ENCODE data around the gene KIAA1217.

KIAA1217 gene

GRCh38 chr10:24427678-24428409 is 218.9 kb downstream of the KIAA1217 start:
- ChIA-PET CTCF (interaction anchor here (0.9 to 1.9 kb wide), 3 partner anchors 10 to 12 kb away, joined by 3 to 7 read pairs (median 5); no protein-coding TSS in a partner anchor), POLR2A (no interaction called here)
- no peak for TF ChIP-seq CTCF (IDR thresholded peaks at IDR 0.05; ENCODE audit: insufficient read depth, low read length, missing control alignments)
- DNase-seq (ENCODE audit: low read depth, low spot score): no peak
- no peak overlapping the region for H3K4me3 ChIP-seq (ENCODE audit: low read depth, low read length)

- ChIA-PET POLR2A (no interaction called here), CTCF (interaction anchor here (1.1 to 2.6 kb wide), 5 partner anchors 9 to 34 kb away, joined by 3 to 8 read pairs (median 5); no protein-coding TSS in a partner anchor)
- no peak for TF ChIP-seq CTCF (IDR thresholded peaks at IDR 0.05; ENCODE audit: insufficient read depth, low read length, missing control alignments)
- no peak for DNase-seq (ENCODE audit: low read depth, low spot score)
- H3K4me3 ChIP-seq (ENCODE audit: low read depth, low read length): no peak overlapping the region
Observed at GRCh38 chr10:24428410-24428782, 219.5 kb downstream of the KIAA1217 start.

GRCh38 chr10:24430591-24430990 is 221.7 kb downstream of the KIAA1217 start:
- H3K4me3 ChIP-seq (ENCODE audit: low read depth, low read length): no peak overlapping the region
- ChIA-PET CTCF (interaction anchor here (1.1 to 2.6 kb wide), 5 partner anchors 9 to 74 kb away, joined by 4 to 8 read pairs (median 4); no protein-coding TSS in a partner anchor), POLR2A (interaction anchor here (1.2 kb wide), 1 partner anchor 11 kb away, joined by 4 read pairs; no protein-coding TSS in a partner anchor)
- DNase-seq (ENCODE audit: low read depth, low spot score): no peak
- TF ChIP-seq CTCF (IDR thresholded peaks at IDR 0.05; ENCODE audit: insufficient read depth, low read length, missing control alignments): no peak

- TF ChIP-seq CTCF (IDR thresholded peaks at IDR 0.05; ENCODE audit: insufficient read depth, low read length, missing control alignments): no peak
- ChIA-PET POLR2A (interaction anchor here (0.7 kb wide), 1 partner anchor 8 kb away, joined by 3 read pairs; no protein-coding TSS in a partner anchor), CTCF (interaction anchor here (0.8 to 1.5 kb wide), 2 partner anchors 15 to 70 kb away, joined by 3 read pairs; no protein-coding TSS in a partner anchor)
- no peak for DNase-seq (ENCODE audit: low read depth, low spot score)
- no peak overlapping the region for H3K4me3 ChIP-seq (ENCODE audit: low read depth, low read length)
Observed at GRCh38 chr10:24432478-24433416, 223.8 kb downstream of the KIAA1217 start.

GRCh38 chr10:24433705-24434104 is 224.8 kb downstream of the KIAA1217 start:
- DNase-seq (ENCODE audit: low read depth, low spot score): no peak
- ChIA-PET POLR2A (no interaction called here), CTCF (interaction anchor here (0.7 kb wide), 1 partner anchor 67 kb away, joined by 3 read pairs; no protein-coding TSS in a partner anchor)
- H3K4me3 ChIP-seq (ENCODE audit: low read depth, low read length): no peak overlapping the region
- TF ChIP-seq CTCF (IDR thresholded peaks at IDR 0.05; ENCODE audit: insufficient read depth, low read length, missing control alignments): no peak
